NCI-H1436 (cell line): ENCODE results near the gene FAM236D.
"Not testable (repeated sequence)": the region's sequence is repeated elsewhere in the genome, so short reads cannot be mapped to it uniquely, and the experiment has no call there.

Source experiments
- DNase-seq: peaks from one replicate; lab custom pipeline; 2025; lab: John Stamatoyannopoulos, UW

FAM236D gene

DNA sequence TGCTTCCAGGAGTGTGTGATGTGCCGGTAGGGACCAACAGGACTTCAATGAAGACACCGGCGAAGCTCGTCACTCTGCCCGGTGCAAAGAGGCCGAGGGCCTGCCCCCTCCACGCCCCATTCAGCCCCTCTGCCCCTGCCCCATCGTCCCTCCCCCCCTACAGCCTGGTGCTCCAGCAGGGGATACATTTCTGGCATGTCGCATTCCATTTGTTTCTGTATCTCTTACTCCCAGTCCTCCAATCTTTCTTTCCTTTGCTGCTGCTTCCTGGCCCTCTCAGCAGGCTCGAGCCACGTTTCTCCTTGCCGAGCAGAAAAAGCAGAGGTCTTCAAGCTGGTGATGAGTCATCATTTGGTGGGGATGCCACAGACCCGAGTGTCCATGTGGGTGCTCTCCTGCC is at the start of gene FAM236D:
FAM236D (minus strand) TSS at position 101 of the 400 bp plus-strand sequence; CDS start at position 1, 100 bp downstream.
- not testable (repeated sequence) for DNase-seq

GRCh38 chrX:72837532-72837931 is 29.5 kb upstream of the FAM236D start:
- not testable (repeated sequence) for DNase-seq

DNA sequence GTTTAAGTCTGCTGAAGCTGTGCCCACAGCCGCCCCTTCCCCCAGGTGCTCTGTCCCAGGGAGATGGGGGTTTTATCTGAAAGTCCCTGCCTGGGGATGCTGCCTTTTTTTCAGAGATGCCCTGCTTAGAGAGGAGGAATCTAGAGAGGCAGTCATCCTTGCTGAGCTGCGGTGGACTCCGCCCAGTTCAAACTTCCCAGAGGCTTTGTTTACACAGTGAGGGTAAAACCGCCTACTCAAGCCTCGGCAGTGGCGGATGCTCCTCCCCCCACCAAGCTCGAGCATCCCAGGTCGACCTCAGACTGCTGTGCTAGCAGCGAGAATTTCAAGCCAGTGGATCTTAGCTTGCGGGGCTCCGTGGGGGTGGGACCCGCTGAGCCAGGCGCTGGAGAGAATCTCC is 22.7 kb upstream of the FAM236D start:
- DNase-seq = not testable (repeated sequence)

DNA sequence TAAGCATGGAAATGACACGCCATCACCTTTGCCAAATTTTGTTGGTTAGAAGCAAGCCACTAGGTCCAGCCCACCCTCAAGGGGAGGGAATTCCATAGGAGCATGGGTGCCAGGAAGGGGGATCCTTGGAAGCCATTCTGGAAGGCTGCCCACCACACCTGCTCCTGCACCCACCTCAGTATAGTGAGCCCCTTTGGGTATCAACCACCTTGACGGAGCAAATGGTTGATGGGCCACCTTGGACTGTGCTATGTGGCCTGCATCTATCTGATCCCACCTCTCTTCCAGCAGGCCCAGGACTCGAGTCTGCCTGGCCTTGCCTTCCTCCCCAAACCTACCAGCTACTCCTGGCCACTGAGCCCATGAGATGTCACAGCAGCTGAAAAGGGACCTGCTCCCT is 17.6 kb downstream of the FAM236D start:
- DNase-seq = not testable (repeated sequence)

- DNase-seq = not testable (repeated sequence)
Observed at GRCh38 chrX:72788142-72788541, 19.9 kb downstream of the FAM236D start.

DNA sequence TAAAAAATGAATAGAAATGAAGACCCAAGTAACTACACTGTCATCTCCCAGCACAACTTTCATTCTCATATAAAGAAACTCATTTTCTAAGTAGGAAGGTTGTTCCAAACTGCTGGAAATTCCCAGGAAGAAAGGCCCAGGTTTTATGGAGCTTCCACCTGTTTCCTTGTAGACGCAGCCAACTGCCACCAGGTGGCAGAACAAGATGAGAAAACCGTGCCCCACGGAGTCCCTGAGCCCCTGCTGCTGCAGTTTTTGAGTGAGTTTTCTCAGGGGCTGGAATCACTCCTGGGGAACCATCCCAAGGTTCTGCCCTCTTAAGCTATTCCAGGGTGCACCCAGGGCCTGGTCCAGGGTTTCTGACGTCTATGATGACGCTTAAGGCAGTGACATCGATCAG is 24.0 kb downstream of the FAM236D start:
- not testable (repeated sequence) for DNase-seq

DNA sequence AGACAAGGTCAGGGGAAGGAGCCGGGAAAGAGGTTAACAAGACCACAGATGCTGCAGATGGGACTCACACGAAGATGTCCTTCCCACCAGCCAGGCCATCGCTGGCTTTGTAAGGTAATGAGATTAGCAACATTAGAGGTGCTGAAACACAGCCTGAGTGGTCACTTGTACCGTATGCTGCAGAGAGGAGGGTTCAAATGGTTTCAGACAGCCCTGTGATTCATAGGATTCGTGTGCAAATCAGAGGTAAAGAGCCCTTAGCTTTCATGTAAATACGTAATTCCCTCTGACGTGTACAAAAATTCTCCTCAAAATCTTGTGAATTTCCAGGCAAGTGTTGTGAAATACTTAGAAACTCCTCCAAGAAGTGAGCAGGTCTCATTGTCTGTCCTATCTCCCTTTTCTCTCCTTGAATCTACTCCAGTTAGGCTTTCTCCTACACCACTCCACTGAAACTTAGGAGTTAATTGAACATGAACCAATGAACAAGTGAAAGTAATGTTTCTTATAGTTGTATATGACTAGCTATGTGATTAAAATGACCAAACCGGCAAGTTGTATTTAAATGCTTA is 24.6 kb downstream of the FAM236D start:
- not testable (repeated sequence) for DNase-seq

DNA sequence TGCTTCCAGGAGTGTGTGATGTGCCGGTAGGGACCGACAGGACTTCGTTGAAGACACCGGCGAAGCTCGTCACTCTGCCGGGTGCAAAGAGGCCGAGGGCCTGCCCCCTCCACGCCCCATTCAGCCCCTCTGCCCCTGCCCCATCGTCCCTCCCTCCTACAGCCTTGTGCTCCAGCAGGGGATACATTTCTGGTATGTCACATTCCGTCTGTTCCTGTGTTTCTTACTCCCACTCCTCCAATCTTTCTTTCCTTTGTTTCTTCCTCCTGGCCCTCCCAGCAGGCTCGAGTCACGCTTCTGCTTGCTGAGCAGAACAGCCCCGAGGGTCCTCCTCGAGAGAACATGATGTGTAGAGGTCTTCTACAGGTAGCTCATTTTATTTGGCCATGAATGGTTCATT is 25.4 kb downstream of the FAM236D start, which contains the start of gene FAM236B:
FAM236B (minus strand) TSS at position 101 of the 400 bp plus-strand sequence; CDS start at position 1, 100 bp downstream.
- DNase-seq = not testable (repeated sequence)

DNA sequence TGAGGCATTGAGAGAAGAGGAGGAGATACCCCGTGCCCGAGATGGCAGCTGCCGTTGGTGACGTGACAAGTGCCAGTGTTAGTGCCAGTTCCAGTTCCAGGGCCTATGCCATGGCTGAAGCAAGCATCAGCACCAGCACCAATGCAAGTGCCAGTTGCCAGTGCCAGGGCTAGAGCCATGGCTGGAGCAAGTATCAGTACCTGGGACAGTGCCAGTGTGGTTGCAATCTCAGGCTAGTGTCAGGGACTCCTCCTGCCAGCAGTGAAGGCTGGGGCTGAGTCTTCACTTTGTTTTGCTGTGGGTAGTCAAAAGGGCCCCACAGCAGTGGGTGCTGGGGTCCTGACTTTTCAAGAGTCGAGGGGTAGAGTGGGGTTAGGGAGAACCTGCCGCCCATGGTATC is 29.9 kb downstream of the FAM236D start:
- DNase-seq = not testable (repeated sequence)

- not testable (repeated sequence) for DNase-seq
Observed at GRCh38 chrX:72777467-72777790, 30.6 kb downstream of the FAM236D start.

DNA sequence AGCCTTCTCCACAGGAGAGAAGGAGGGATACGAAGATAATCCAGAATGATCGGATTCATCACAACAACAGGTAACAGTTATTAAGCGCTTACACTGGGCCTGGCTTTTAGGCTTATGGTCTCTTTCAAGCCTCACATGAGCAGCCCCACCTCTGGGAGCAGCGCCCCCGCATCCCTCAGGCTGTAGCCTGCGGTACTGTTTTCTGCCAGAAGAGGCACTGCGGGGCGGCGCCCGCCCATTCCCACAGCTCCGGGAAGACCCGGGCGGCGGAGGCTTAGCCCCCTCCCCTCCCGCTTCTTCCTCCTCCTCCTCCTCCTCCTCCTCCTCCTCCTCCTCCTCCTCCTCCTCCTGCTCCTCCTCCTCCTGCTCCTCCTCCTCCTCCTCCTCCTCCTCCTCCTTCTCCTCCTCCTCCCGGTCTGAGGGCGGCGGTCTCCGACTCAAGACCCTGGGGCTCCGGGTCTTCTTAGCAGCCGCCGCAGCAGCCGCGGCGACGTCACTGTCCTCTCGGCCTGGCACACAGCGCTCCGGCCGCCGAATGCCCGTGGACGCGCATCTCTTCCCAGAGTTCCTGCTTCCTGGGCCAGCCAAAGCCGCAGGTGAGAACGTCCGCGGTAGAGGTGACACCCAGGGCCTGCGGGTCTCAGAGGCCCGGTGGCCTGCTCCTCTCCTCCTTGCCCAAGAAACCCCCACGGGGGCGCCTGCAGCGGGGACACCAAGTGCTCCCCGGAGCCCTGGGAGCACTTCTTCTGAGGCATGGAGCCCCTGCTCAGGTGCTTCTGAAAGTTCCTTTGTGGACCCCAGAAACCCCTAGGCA is 31.1 kb downstream of the FAM236D start, which contains the start of gene DMRTC1B:
DMRTC1B (plus strand) TSS at position 238 of the 814 bp plus-strand sequence. CDS start 68,246 bp downstream, outside the sequence.
- DNase-seq = not testable (repeated sequence)

DNA sequence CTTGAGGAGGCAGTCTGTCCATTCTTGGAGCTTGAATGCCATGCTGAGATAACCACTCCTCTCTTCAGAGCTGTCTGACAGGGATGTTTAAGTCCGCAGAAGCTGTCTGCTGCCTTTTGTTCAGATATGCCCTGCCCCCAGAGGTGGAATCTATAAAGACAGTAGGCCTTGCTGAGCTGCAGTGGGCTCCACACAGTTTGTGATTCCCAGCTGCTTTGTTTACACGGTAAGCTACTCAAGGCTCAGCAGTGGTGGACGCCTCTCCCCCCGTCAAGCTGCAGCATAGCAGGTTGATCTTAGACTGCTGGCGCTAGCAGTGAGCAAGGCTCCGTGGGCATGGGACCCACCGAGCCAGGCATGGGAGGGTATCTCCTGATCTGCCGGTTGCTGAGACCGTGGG is 47.6 kb downstream of the FAM236D start:
- not testable (repeated sequence) for DNase-seq
